GM20000 (cell line): Measurements from ENCODE around the gene THBS2.

ENCODE experiments used
- DNase-seq: peaks from one replicate; pipeline ENCODE4 v3.0.0; 2012; ENCODE audit warnings: low spot score
- CTCF ChIP-seq: IDR thresholded peaks from 2 replicates; pipeline ENCODE4 v1.5.1; 2012; ENCODE audit warnings: mild to moderate bottlenecking, control low read depth; ENCODE audit errors: extremely low read depth, missing control alignments

Gene THBS2

GRCh38 chr6:169234634-169235033 lies 19.0 kb downstream of the THBS2 start:
- DNase-seq: no peak
- no peak for TF ChIP-seq CTCF

GRCh38 chr6:169233832-169234231 lies 19.8 kb downstream of the THBS2 start:
- DNase-seq: no peak
- no peak for TF ChIP-seq CTCF

GRCh38 chr6:169233181-169233580 lies 20.5 kb downstream of the THBS2 start:
- no peak for TF ChIP-seq CTCF
- DNase-seq: no peak

DNA sequence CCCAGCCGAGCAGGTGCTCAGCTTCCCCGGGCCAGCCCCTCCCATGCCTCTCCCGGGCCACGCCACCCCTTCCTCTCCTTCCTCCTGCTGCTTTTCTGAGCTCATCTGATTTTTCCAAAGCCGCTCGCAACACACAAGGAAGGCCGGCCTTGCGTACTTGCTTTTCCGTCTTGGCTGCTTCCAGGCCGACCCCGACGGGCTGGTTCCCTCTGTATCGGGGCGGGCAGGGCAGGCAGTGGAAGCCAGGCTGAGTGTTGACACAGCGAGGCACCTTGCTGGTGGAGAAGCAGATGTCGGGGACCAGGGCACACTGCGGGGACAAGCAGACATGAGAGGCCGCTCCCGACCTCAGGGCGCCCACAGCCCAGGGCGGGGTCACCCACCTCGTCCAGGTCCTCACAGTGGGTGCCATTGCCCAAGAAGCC lies 21.1 kb downstream of the THBS2 start:
- no peak for TF ChIP-seq CTCF
- no peak for DNase-seq

- TF ChIP-seq CTCF: no peak
- DNase-seq: no peak
Observed at GRCh38 chr6:169231790-169232506, 21.7 kb downstream of the THBS2 start.

DNA sequence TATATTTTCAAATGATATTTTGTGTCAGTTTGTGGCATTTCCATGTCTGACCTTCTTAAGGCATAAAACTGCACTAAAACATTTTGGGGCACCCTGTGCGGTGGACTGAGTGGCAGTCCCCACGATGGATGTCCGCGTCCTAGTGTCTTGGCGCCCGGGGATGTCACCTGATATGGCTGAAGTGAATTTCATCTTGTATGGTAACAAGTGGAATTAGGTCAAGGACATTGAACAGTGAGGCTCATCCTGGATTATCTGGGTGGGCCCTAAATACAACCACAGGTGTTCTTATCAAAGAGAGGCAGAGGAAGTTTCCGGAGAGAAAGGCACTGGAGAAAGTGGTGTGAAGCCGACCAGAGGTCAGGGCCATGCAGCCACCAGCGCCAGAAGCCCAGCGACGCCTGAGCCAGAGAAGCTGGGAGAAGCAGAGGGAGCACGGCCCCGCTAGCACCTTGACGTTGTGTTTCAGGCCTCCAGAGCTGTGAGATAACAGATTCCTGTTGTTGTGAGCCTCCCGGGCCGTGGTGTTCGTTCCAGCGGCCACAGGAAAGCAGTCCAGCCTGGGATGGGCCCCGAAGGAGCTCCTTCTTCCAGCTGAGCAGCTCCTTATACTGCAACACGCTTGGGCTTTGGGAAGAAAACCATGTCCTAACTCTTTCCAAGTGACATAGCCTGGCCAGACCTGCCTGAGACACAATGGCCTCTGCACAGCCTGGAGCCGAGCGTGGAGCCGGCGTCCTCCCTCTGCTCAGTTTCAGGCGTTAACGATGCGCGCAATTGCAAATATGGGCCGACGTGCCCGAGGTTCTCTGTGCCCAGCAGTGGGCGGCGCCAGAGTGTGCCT lies 22.5 kb downstream of the THBS2 start:
- no peak for TF ChIP-seq CTCF
- no peak for DNase-seq

DNA sequence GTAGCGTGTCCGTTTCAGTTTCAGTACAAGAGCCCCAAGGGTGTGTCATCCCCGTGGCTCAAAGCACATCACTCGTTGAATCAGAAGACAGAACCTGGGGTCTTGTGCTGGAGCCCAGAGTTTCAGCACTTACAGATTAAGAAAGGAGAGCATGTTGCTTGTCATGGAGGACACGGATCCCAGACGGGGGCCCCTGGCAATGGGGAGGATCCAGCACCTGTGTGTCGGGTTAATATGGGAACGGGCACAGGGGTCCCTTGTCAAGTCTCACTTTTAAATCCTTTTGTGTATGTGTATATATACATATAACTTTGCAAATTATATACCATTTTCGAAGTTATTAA lies 23.4 kb downstream of the THBS2 start:
- DNase-seq: no peak
- TF ChIP-seq CTCF: no peak
